Astrocyte (in vitro differentiated cells and primary cell): ENCODE data around the gene CARD11. TPM values are rescaled to one million over a fixed set of nuclear protein-coding genes. Genes with fewer than 3 reads are reported as not detected.

ENCODE experiments used
- DNase-seq: peaks from one replicate; pipeline ENCODE4 v3.0.0-alpha.2; 2010; ENCODE audit warnings: low read depth
- FAIRE-seq: peaks from 2 replicates; lab custom pipeline; 2011; peaks lifted over from hg19 to GRCh38; lab: Jason Lieb, UNC
- H2AFZ ChIP-seq: 2 replicates; pipeline ENCODE4 v1.6.0; 2012; ENCODE audit warnings: low read depth, low read length, inconsistent platforms
- H3K27ac ChIP-seq: 2 replicates; pipeline ENCODE4 v1.5.1; 2011; ENCODE audit warnings: low read depth, low read length, inconsistent platforms
- H3K27me3 ChIP-seq: 2 replicates; pipeline ENCODE4 v1.6.0; 2011; ENCODE audit warnings: low read length, inconsistent platforms; ENCODE audit not compliant: insufficient read depth
- H3K36me3 ChIP-seq: 2 replicates; pipeline ENCODE4 v1.5.1; 2011; ENCODE audit warnings: low read length, inconsistent platforms; ENCODE audit not compliant: insufficient read depth
- H3K4me1 ChIP-seq: 2 replicates; pipeline ENCODE4 v1.5.1; 2011; ENCODE audit warnings: low read length, inconsistent platforms; ENCODE audit not compliant: insufficient read depth
- H3K4me2 ChIP-seq: 2 replicates; pipeline ENCODE4 v1.6.0; 2012; ENCODE audit warnings: low read length, inconsistent platforms
- H3K4me3 ChIP-seq: 2 replicates; pipeline ENCODE4 v1.5.1; 2011; ENCODE audit warnings: low read depth, mild to moderate bottlenecking, low read length, inconsistent platforms; ENCODE audit not compliant: insufficient read depth
- H3K79me2 ChIP-seq: 2 replicates; pipeline ENCODE4 v1.6.0; 2012; ENCODE audit warnings: mild to moderate bottlenecking, low read length, inconsistent platforms; ENCODE audit not compliant: insufficient read depth
- H3K9ac ChIP-seq: 2 replicates; pipeline ENCODE4 v1.6.0; 2012; ENCODE audit warnings: mild to moderate bottlenecking, low read length, inconsistent platforms
- H3K9me3 ChIP-seq: 2 replicates; pipeline ENCODE4 v1.5.1; 2012; ENCODE audit warnings: low read depth, mild to moderate bottlenecking, low read length, inconsistent platforms; ENCODE audit not compliant: insufficient read depth
- H4K20me1 ChIP-seq: 2 replicates; pipeline ENCODE4 v1.6.0; 2012; ENCODE audit warnings: low read length, inconsistent platforms; ENCODE audit not compliant: insufficient read depth
- H3K27ac Mint-ChIP-seq: one replicate; pipeline ENCODE4 v1.8.0; 2021; ENCODE audit warnings: mild to moderate bottlenecking, mixed read lengths; ENCODE audit not compliant: unreplicated experiment
- H3K27me3 Mint-ChIP-seq: one replicate; pipeline ENCODE4 v1.8.0; 2021; ENCODE audit warnings: low read depth, mixed read lengths; ENCODE audit not compliant: unreplicated experiment
- H3K36me3 Mint-ChIP-seq: one replicate; pipeline ENCODE4 v1.8.0; 2021; ENCODE audit warnings: low read depth, mixed read lengths; ENCODE audit not compliant: unreplicated experiment
- H3K4me1 Mint-ChIP-seq: one replicate; pipeline ENCODE4 v1.8.0; 2021; ENCODE audit warnings: low read depth, mixed read lengths; ENCODE audit not compliant: unreplicated experiment
- H3K4me3 Mint-ChIP-seq: one replicate; pipeline ENCODE4 v1.8.0; 2021; ENCODE audit warnings: mild to moderate bottlenecking, moderate library complexity, mixed read lengths; ENCODE audit not compliant: unreplicated experiment
- H3K9me3 Mint-ChIP-seq: one replicate; pipeline ENCODE4 v1.8.0; 2021; ENCODE audit warnings: mild to moderate bottlenecking, mixed read lengths; ENCODE audit not compliant: unreplicated experiment
- EZH2 ChIP-seq: IDR thresholded peaks from 2 replicates; pipeline ENCODE4 v1.6.1; 2012; ENCODE audit warnings: mild to moderate bottlenecking, low read length, inconsistent platforms; ENCODE audit not compliant: insufficient read depth
- total RNA-seq: library from RNA; stranded (reverse); gene quantifications from 2 replicates; pipeline ENCODE4 v1.2.1, GENCODE V29; 2021
- TF ChIP-seq, protein P1 (sequence below): IDR thresholded peaks from 2 replicates; pipeline ENCODE4 v1.5.1; 2011; ENCODE audit warnings: low read depth, mild to moderate bottlenecking, inconsistent platforms, low read length, moderate library complexity; ENCODE audit not compliant: insufficient read depth

Gene CARD11
- total RNA-seq, 1 donor from 2014 or later, result 9.5 TPM

DNA sequence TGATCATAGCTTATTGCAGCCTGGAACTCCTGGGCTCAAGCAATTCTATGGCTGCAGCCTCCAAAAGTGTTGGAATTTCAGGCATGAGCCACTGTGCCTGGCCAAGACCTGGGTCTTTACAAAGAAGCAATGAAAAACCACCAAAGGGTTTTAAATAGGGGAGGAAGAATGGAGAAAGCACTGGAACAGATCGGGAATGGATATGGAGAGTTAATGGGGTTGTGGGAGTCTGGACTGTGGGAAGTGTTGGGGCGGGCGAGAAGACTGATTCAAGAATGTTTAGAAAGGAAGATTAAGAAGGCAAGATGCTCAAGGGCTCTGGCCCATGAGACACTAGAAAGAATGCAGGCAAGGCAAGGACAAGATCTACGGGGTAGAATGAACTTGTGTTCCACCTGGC, 98.5 kb downstream of the CARD11 start:
- Histone ChIP-seq H3K27me3 (peaks cover 3% of the 10 kb centered on the region), H3K4me3 (no peak overlapping the region), H3K4me2 (no peak overlapping the region), H3K36me3 (no peaks in the 10 kb centered on the region), H4K20me1 (no peaks in the 10 kb centered on the region), H3K79me2 (no peaks in the 10 kb centered on the region), H3K27ac (no peak overlapping the region), H3K4me1 (no peaks in the 10 kb centered on the region), H3K9me3 (no peaks in the 10 kb centered on the region), H2AFZ (no peak overlapping the region), H3K9ac (no peak overlapping the region)
- H3K4me1 Mint-ChIP-seq, result no peaks in the 10 kb centered on the region
- no peak for TF ChIP-seq EZH2
- TF ChIP-seq, protein P1, sequence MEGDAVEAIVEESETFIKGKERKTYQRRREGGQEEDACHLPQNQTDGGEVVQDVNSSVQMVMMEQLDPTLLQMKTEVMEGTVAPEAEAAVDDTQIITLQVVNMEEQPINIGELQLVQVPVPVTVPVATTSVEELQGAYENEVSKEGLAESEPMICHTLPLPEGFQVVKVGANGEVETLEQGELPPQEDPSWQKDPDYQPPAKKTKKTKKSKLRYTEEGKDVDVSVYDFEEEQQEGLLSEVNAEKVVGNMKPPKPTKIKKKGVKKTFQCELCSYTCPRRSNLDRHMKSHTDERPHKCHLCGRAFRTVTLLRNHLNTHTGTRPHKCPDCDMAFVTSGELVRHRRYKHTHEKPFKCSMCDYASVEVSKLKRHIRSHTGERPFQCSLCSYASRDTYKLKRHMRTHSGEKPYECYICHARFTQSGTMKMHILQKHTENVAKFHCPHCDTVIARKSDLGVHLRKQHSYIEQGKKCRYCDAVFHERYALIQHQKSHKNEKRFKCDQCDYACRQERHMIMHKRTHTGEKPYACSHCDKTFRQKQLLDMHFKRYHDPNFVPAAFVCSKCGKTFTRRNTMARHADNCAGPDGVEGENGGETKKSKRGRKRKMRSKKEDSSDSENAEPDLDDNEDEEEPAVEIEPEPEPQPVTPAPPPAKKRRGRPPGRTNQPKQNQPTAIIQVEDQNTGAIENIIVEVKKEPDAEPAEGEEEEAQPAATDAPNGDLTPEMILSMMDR, result no peak
- H3K27me3 Mint-ChIP-seq, result no peaks in the 10 kb centered on the region
- peaks cover 8% of the 10 kb centered on the region for H3K9me3 Mint-ChIP-seq
- H3K36me3 Mint-ChIP-seq, result peaks cover 13% of the 10 kb centered on the region
- no peak overlapping the region for H3K27ac Mint-ChIP-seq
- FAIRE-seq (no peak), DNase-seq (no peak)
- H3K4me3 Mint-ChIP-seq, result no peak overlapping the region

GRCh38 chr7:2944739-2945138, 98.9 kb downstream of the CARD11 start:
- DNase-seq, result no peak
- no peaks in the 10 kb centered on the region for H4K20me1 ChIP-seq
- no peak overlapping the region for H2AFZ ChIP-seq
- Mint-ChIP-seq H3K36me3 (peaks cover 13% of the 10 kb centered on the region), H3K9me3 (peaks cover 8% of the 10 kb centered on the region), H3K27ac (no peak overlapping the region), H3K27me3 (no peaks in the 10 kb centered on the region), H3K4me1 (no peaks in the 10 kb centered on the region), H3K4me3 (no peak overlapping the region)
- H3K79me2 ChIP-seq, result no peaks in the 10 kb centered on the region
- TF ChIP-seq, protein P1, result no peak
- no peak for TF ChIP-seq EZH2
- no peak overlapping the region for H3K27ac ChIP-seq
- no peaks in the 10 kb centered on the region for H3K4me1 ChIP-seq
- no peak overlapping the region for H3K9ac ChIP-seq
- H3K4me3 ChIP-seq, result no peak overlapping the region
- peaks cover 6% of the 10 kb centered on the region for H3K27me3 ChIP-seq
- no peak overlapping the region for H3K4me2 ChIP-seq
- no peaks in the 10 kb centered on the region for H3K36me3 ChIP-seq
- no peaks in the 10 kb centered on the region for H3K9me3 ChIP-seq
- FAIRE-seq, result no peak

DNA sequence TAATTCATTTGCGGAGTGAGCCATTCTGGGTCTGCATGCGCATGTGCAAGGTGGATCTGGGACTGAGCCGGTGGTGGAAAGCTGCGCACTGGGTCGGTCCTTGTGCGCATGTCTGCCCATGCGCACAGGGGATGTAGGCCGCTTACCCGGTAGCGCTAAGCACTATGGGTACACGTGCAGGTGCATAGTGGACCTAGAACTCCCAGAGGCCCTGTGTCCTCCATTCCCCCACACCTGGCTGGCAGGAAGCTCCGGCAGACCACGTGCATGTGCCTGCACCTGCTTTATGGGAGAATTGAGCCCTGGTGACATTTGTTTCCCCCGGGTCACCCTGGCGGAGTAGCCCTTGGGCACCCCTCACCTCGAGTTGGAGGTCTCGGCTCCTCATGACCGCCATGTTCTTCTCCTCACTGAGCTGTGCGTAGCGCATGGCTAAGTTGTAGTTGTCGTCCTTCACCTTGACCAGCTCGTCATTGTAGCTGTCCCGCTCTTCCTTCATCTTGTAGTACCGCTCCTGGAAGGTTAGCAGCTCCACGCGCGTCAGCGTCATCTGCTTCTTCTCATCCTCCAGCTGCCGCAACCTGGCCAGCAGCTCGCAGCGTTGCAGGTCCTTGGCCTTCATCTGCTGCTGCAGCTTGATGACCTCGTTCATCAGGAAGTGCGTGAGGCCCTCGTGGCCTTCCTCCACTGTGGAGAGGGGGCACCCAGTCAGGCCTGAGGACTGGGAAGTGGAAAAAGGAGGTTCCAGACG, 99.6 kb downstream of the CARD11 start:
- no peak for FAIRE-seq
- peaks cover 6% of the 10 kb centered on the region for H3K27me3 ChIP-seq
- no peaks in the 10 kb centered on the region for H3K79me2 ChIP-seq
- no peaks in the 10 kb centered on the region for H3K36me3 ChIP-seq
- peaks cover 4% of the 10 kb centered on the region for H3K4me1 Mint-ChIP-seq
- H3K36me3 Mint-ChIP-seq, result peaks cover 17% of the 10 kb centered on the region
- H3K27me3 Mint-ChIP-seq, result peaks cover 2% of the 10 kb centered on the region
- H2AFZ ChIP-seq, result no peak overlapping the region
- no peaks in the 10 kb centered on the region for H3K9me3 ChIP-seq
- H4K20me1 ChIP-seq, result no peaks in the 10 kb centered on the region
- H3K4me3 Mint-ChIP-seq, result no peak overlapping the region
- H3K27ac Mint-ChIP-seq, result no peak overlapping the region
- TF ChIP-seq, protein P1, result no peak
- TF ChIP-seq EZH2, result no peak
- no peak overlapping the region for H3K9ac ChIP-seq
- DNase-seq, result no peak
- no peaks in the 10 kb centered on the region for H3K4me1 ChIP-seq
- no peak overlapping the region for H3K4me2 ChIP-seq
- H3K27ac ChIP-seq, result no peak overlapping the region
- peaks cover 10% of the 10 kb centered on the region for H3K9me3 Mint-ChIP-seq
- no peak overlapping the region for H3K4me3 ChIP-seq
